B cell (primary cell): Measurements from ENCODE around the gene ATP1B2. TPM values are rescaled to one million over a fixed set of nuclear protein-coding genes. Genes with fewer than 3 reads are reported as not detected.
A peak's percentile ranks its signal among the peaks of the same experiment; 100 is the strongest.

ENCODE experiments used
- ATAC-seq: fragments of 200-7000 bp; cut with Tn5 transposase; one replicate; pipeline ENCODE4 v1.10.0; 2021; ENCODE audit warnings: low read depth, mild to moderate bottlenecking, moderate number of reproducible peaks, moderate library complexity
- CTCF ChIA-PET: fragments of 350-600 bp; sonication (Branson Sonifier 250); formaldehyde crosslinking; loops from one replicate; lab custom pipeline; 2021; ENCODE audit warnings: antibody characterized with exemption, inconsistent platforms; lab: Charles Lee
- POLR2A ChIA-PET: fragments of 350-600 bp; sonication (Branson Sonifier 250); formaldehyde crosslinking; loops from one replicate; lab custom pipeline; 2021; ENCODE audit warnings: antibody characterized with exemption; lab: Charles Lee
- DNase-seq: peaks from one replicate; pipeline ENCODE4 v3.0.0; 2013
- H2AFZ ChIP-seq: 2 replicates; pipeline ENCODE4 v1.6.1; 2012; ENCODE audit warnings: mild to moderate bottlenecking, low read depth, low read length; ENCODE audit not compliant: insufficient read depth, poor library complexity, severe bottlenecking
- H3K27ac ChIP-seq, 2 donors: 1 replicate in 1 of 2; 2 replicates in 1 of 2; pipeline ENCODE4 v1.5.1; 2012 to 2013; ENCODE audit warnings: low read length in 2 of 2, mild to moderate bottlenecking in 2 of 2, moderate library complexity in 1 of 2
- H3K27me3 ChIP-seq, 4 experiments: fragments of 200-600 bp in 1 of 4; sonication (generic) in 1 of 4; replicated peaks in 1 of 4; 1 replicate in 2 of 4; 2 replicates in 2 of 4; pipeline versions ENCODE4 v1.6.1 to v1.7.0; 2013 to 2016; ENCODE audit warnings: low read length in 3 of 4, mild to moderate bottlenecking in 2 of 4, mixed read lengths in 1 of 4, moderate library complexity in 1 of 4; ENCODE audit not compliant: insufficient read depth in 4 of 4, control insufficient read depth in 3 of 4; ENCODE audit errors: control extremely low read depth in 1 of 4
- H3K36me3 ChIP-seq, 2 experiments: replicated peaks in 1 of 2; 1 replicate in 1 of 2; 2 replicates in 1 of 2; pipeline versions ENCODE4 v1.6.1 to v1.7.1; 2013; ENCODE audit warnings: low read length in 1 of 2; ENCODE audit not compliant: insufficient read depth in 2 of 2, control insufficient read depth in 1 of 2; ENCODE audit errors: control extremely low read depth in 1 of 2, extremely low read depth in 1 of 2
- H3K4me1 ChIP-seq, 2 donors: fragments of 200-600 bp in 1 of 2; sonication (generic) in 1 of 2; 1 replicate in 1 of 2; 2 replicates in 1 of 2; pipeline versions ENCODE4 v1.5.1 to v1.6.1; 2013 to 2017; ENCODE audit warnings: low read length in 2 of 2; ENCODE audit not compliant: control insufficient read depth in 2 of 2, insufficient read depth in 2 of 2
- H3K4me2 ChIP-seq: replicated peaks from 2 replicates; pipeline ENCODE3; 2012; ENCODE audit warnings: mild to moderate bottlenecking, low read depth, low read length; ENCODE audit not compliant: poor library complexity, severe bottlenecking
- H3K4me3 ChIP-seq, 5 experiments: fragments of 200-600 bp in 1 of 5; sonication (generic) in 1 of 5; 1 replicate in 3 of 5; 2 replicates in 2 of 5; pipeline versions ENCODE4 v1.5.1 to v1.7.0; 2011 to 2016; ENCODE audit warnings: low read length in 4 of 5, mild to moderate bottlenecking in 4 of 5, low read depth in 2 of 5, control low read depth in 1 of 5, moderate library complexity in 1 of 5; ENCODE audit not compliant: insufficient read depth in 1 of 5; ENCODE audit errors: control extremely low read depth in 1 of 5, extremely low read depth in 1 of 5
- H3K79me2 ChIP-seq: fragments of 200-600 bp; sonication (generic); one replicate; pipeline ENCODE4 v1.6.0; 2016; ENCODE audit warnings: low read length; ENCODE audit not compliant: control insufficient read depth, insufficient read depth
- H3K9ac ChIP-seq: fragments of 200-600 bp; sonication (generic); 2 replicates; pipeline ENCODE4 v1.6.1; 2017; ENCODE audit warnings: mild to moderate bottlenecking, low read length, moderate library complexity
- H3K9me3 ChIP-seq, 3 donors: one replicate each; pipeline versions ENCODE4 v1.6.1 to v1.7.1; 2013; ENCODE audit warnings: low read length in 2 of 3; ENCODE audit not compliant: control insufficient read depth in 2 of 3, insufficient read depth in 1 of 3; ENCODE audit errors: control extremely low read depth in 1 of 3
- H4K20me1 ChIP-seq: 2 replicates; pipeline ENCODE4 v1.6.0; 2012; ENCODE audit warnings: mild to moderate bottlenecking, low read length; ENCODE audit not compliant: insufficient read depth, control insufficient read depth, poor library complexity, severe bottlenecking
- H3K27ac Mint-ChIP-seq: one replicate; pipeline ENCODE4 v1.8.0; 2021; ENCODE audit warnings: mixed read lengths
- H3K27me3 Mint-ChIP-seq: one replicate; pipeline ENCODE4 v1.8.0; 2021; ENCODE audit warnings: mixed read lengths
- H3K4me1 Mint-ChIP-seq: one replicate; pipeline ENCODE4 v1.8.0; 2021; ENCODE audit warnings: mixed read lengths
- H3K4me3 Mint-ChIP-seq: one replicate; pipeline ENCODE4 v1.8.0; 2021; ENCODE audit warnings: mixed read lengths
- H3K9me3 Mint-ChIP-seq: one replicate; pipeline ENCODE4 v1.8.0; 2022; ENCODE audit warnings: mixed read lengths; ENCODE audit not compliant: insufficient read depth
- EZH2 ChIP-seq: IDR thresholded peaks from 2 replicates; pipeline ENCODE4 v1.6.1; 2012; ENCODE audit warnings: borderline replicate concordance, low read depth, mild to moderate bottlenecking, moderate library complexity, low read length; ENCODE audit not compliant: insufficient read depth, poor library complexity, severe bottlenecking
- WGBS: methylation state at CpG from one replicate; pipeline ENCODE4 v1.1.5; 2013; ENCODE audit warnings: missing lambda C conversion rate; ENCODE audit not compliant: insufficient coverage; 5-methylcytosine and 5-hydroxymethylcytosine counted together
- intact Hi-C: fragments of 100-400 bp; cut with micrococcal nuclease; formaldehyde crosslinking; loops from one replicate; pipeline ENCODE4 v1.10.0; 2022
- polyA plus RNA-seq: library from polyadenylated mRNA; depleted of rRNA; stranded (reverse); fragments of >200 nt; gene quantifications from 2 replicates; pipeline ENCODE4 v1.2.3, GENCODE V29; 2012
- total RNA-seq, 2 donors: library from RNA; stranded (reverse); fragments of 120-200 nt in 1 of 2; gene quantifications; 1 replicate in 1 of 2; 2 replicates in 1 of 2; pipeline versions ENCODE4 v1.2.3 to v1.2.4, GENCODE V29; 2013 to 2022
- TF ChIP-seq, protein P1 (sequence below): fragments of 200-600 bp; IDR thresholded peaks from one replicate; pipeline ENCODE4 v1.8.0; 2022; ENCODE audit warnings: antibody characterized with exemption, mild to moderate bottlenecking

Gene ATP1B2
- total and polyA plus RNA-seq, 2 donors (not counting 1 experiment from before 2014, with no cell fraction given), result 0.39 TPM; not detected in 1

DNA sequence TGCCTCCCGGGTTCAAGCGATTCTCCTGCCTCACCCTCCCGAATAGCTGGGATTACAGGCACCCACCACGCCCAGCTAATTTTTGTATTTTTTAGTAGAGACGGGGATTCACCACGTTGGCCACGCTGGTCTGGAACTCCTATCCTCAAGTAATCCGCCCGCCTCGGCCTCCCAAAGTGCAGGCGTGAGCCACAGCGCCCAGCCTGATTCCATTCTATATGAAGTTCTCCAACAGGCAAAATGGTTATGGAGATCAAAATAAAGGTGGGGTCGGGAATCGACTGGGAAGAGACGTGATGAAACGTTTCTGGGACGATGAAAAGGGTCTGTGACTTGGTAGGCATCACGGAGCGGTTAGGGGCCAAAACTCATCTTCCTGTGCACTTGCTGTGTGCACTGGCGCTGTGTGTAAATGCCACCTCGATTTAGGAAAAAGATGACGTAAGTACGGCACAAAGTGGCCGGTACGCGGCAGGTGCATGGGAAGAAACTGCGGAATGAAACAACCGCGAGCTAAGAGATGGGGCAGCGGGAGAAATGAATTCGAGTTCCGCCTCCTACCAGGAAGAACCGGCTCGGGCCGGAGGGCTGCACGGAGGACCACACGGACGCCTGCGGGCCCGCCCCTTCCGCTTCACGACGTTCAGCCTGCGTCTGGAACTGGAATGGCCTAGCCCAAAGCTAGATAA is 35.0 kb downstream of the ATP1B2 start:
- Histone ChIP-seq H4K20me1 (peaks cover 6% of the 10 kb centered on the region), H2AFZ (peak overlapping the region; percentile 75), H3K36me3 (peaks cover 0 to 8% of the 10 kb centered on the region in 2 experiments), H3K27ac (peak overlapping the region; percentile 94 to 99), H3K4me3 (peak overlapping the region; percentile 68 to 100 (median 100)), H3K27me3 (no peaks in the 10 kb centered on the region), H3K79me2 (peaks cover 72% of the 10 kb centered on the region), H3K4me1 (peaks cover 22 to 32% of the 10 kb centered on the region in 2 donors), H3K9me3 (no peaks in the 10 kb centered on the region), H3K4me2 (peak overlapping the region; percentile 84), H3K9ac (peak overlapping the region; percentile 97)
- intact Hi-C loops, result loop anchor here (1.0 to 5.0 kb wide), 14 partner anchors 35 to 1033 kb away; partner anchors contain the start of genes ATP1B2, C17orf100, CTC1 and CTDNEP1
- POLR2A ChIA-PET, result interaction anchor here (0.5 to 3.6 kb wide), 24 partner anchors 10 to 650 kb away, joined by 3 to 35 read pairs (median 5); partner anchors contain the start of genes ATP1B2, FXR2, KDM6B and MPDU1
- WGBS, result 12% methylated on average over 40 of the region's 44 CpGs
- ATAC-seq (peak; percentile 52), DNase-seq (peak; percentile 96)
- TF ChIP-seq, protein P1, sequence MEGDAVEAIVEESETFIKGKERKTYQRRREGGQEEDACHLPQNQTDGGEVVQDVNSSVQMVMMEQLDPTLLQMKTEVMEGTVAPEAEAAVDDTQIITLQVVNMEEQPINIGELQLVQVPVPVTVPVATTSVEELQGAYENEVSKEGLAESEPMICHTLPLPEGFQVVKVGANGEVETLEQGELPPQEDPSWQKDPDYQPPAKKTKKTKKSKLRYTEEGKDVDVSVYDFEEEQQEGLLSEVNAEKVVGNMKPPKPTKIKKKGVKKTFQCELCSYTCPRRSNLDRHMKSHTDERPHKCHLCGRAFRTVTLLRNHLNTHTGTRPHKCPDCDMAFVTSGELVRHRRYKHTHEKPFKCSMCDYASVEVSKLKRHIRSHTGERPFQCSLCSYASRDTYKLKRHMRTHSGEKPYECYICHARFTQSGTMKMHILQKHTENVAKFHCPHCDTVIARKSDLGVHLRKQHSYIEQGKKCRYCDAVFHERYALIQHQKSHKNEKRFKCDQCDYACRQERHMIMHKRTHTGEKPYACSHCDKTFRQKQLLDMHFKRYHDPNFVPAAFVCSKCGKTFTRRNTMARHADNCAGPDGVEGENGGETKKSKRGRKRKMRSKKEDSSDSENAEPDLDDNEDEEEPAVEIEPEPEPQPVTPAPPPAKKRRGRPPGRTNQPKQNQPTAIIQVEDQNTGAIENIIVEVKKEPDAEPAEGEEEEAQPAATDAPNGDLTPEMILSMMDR, result no peak
- no peak for TF ChIP-seq EZH2
- Mint-ChIP-seq H3K27ac (peak overlapping the region; percentile 100), H3K27me3 (no peaks in the 10 kb centered on the region), H3K9me3 (no peaks in the 10 kb centered on the region), H3K4me1 (peaks cover 37% of the 10 kb centered on the region), H3K4me3 (peak overlapping the region; percentile 98)
- CTCF ChIA-PET, result interaction anchor here (0.6 to 5.2 kb wide), 13 partner anchors 12 to 639 kb away, joined by 3 to 35 read pairs (median 8); partner anchors contain the start of genes CD68, FXR2, MPDU1 and NAA38
